Thyroid gland (tissue), 4 donors: ENCODE data around the gene DOCK1. TPM values are rescaled to one million over a fixed set of nuclear protein-coding genes. Genes with fewer than 3 reads are reported as not detected.
"Not testable (repeated sequence)": the region's sequence is repeated elsewhere in the genome, so short reads cannot be mapped to it uniquely, and the experiment has no call there.

Source experiments
- DNase-seq, 2 donors: peaks; one replicate each; pipeline ENCODE4 v3.0.0-alpha.2; 2019
- H3K27ac ChIP-seq, 3 donors: fragments of 200-600 bp; sonication (generic); 1 replicate in 2 of 3; 2 replicates in 1 of 3; pipeline ENCODE4 v1.5.1; 2016 to 2019; ENCODE audit warnings: mild to moderate bottlenecking in 1 of 3, moderate library complexity in 1 of 3
- H3K27me3 ChIP-seq: fragments of 200-600 bp; sonication (generic); one replicate; pipeline ENCODE4 v1.5.1; 2019
- H3K36me3 ChIP-seq, 2 donors: fragments of 200-600 bp; sonication (generic); one replicate each; pipeline ENCODE4 v1.5.1; 2016 to 2019
- H3K4me1 ChIP-seq, 2 donors: fragments of 200-600 bp; sonication (generic); one replicate each; pipeline ENCODE4 v1.5.1; 2017 to 2019
- H3K4me3 ChIP-seq, 3 donors: fragments of 200-600 bp; sonication (generic); replicated peaks in 1 of 3; 1 replicate in 2 of 3; 2 replicates in 1 of 3; pipeline ENCODE4 v1.5.1; 2016; ENCODE audit warnings: mild to moderate bottlenecking in 1 of 3
- H3K9me3 ChIP-seq: fragments of 200-600 bp; sonication (generic); one replicate; pipeline ENCODE4 v1.5.1; 2017
- CTCF ChIP-seq, 6 experiments: fragments of 200-600 bp in 3 of 6; fragments of 450-650 bp in 3 of 6; sonication (generic) in 3 of 6; IDR thresholded peaks; one replicate each; pipeline ENCODE4 v1.5.1; 2016 to 2019; ENCODE audit warnings: antibody characterized with exemption in 6 of 6, mild to moderate bottlenecking in 2 of 6, inconsistent platforms in 1 of 6, moderate library complexity in 1 of 6
- POLR2A ChIP-seq, 2 donors: fragments of 450-650 bp; IDR thresholded peaks; one replicate each; pipeline ENCODE4 v1.6.1; 2017; ENCODE audit warnings: antibody characterized with exemption in 2 of 2, mild to moderate bottlenecking in 2 of 2, moderate library complexity in 1 of 2
- WGBS, 2 donors: methylation state at CpG; one replicate each; pipeline ENCODE4 v1.1.5; 2017; 5-methylcytosine and 5-hydroxymethylcytosine counted together
- intact Hi-C: fragments of 100-400 bp; cut with DNase I; formaldehyde crosslinking; loops from one replicate; pipeline ENCODE4 v1.15.1; 2023
- total RNA-seq, 4 donors: library from RNA; depleted of rRNA; stranded (reverse); fragments of >200 nt; gene quantifications; one replicate each; pipeline ENCODE4 v1.2.3, GENCODE V29; 2016

Gene DOCK1
- total RNA-seq, 4 donors from 2014 or later = 89.7 to 217 (median 112) TPM

GRCh38 chr10:126872768-126873167, 32.5 kb upstream of the DOCK1 start:
- TF ChIP-seq CTCF (IDR thresholded peaks at IDR 0.05) (no peak), POLR2A (IDR thresholded peaks at IDR 0.05) (no peak)
- Histone ChIP-seq H3K36me3 (no peaks in the 10 kb centered on the region), H3K4me3 (no peak overlapping the region), H3K9me3 (no peaks in the 10 kb centered on the region), H3K27me3 (no peaks in the 10 kb centered on the region), H3K27ac (no peak overlapping the region), H3K4me1 (peaks cover 0 to 9% of the 10 kb centered on the region in 2 donors)
- WGBS, 2 donors = 54 to 62% methylated on average over 3 of the region's 3 CpGs
- intact Hi-C loops = no loop called here
- DNase-seq = no peak

- intact Hi-C loops = no loop called here
- Histone ChIP-seq H3K4me3 (no peak overlapping the region), H3K27me3 (no peaks in the 10 kb centered on the region), H3K36me3 (no peaks in the 10 kb centered on the region), H3K9me3 (no peaks in the 10 kb centered on the region), H3K27ac (no peak overlapping the region), H3K4me1 (peaks cover 0 to 5% of the 10 kb centered on the region in 2 donors)
- TF ChIP-seq POLR2A (IDR thresholded peaks at IDR 0.05) (no peak), CTCF (IDR thresholded peaks at IDR 0.05) (no peak)
- no peak for DNase-seq
- 91% methylated on average over 3 of the region's 3 CpGs for WGBS, 2 donors
Observed at GRCh38 chr10:126876456-126876855, 28.8 kb upstream of the DOCK1 start.

GRCh38 chr10:126877390-126877789, 27.8 kb upstream of the DOCK1 start:
- Histone ChIP-seq H3K4me3 (no peak overlapping the region), H3K27ac (no peak overlapping the region), H3K36me3 (no peaks in the 10 kb centered on the region), H3K9me3 (no peaks in the 10 kb centered on the region), H3K27me3 (no peaks in the 10 kb centered on the region), H3K4me1 (no peaks in the 10 kb centered on the region)
- intact Hi-C loops = no loop called here
- no peak for TF ChIP-seq POLR2A (IDR thresholded peaks at IDR 0.05)
- no peak for TF ChIP-seq CTCF (IDR thresholded peaks at IDR 0.05)
- 68 to 87% methylated on average over 2 of the region's 2 CpGs for WGBS, 2 donors
- no peak for DNase-seq

- no peak for DNase-seq
- 85 to 93% methylated on average over 5 to 10 of the region's 10 CpGs for WGBS, 2 donors
- Histone ChIP-seq H3K27me3 (no peaks in the 10 kb centered on the region), H3K27ac (no peak overlapping the region), H3K36me3 (no peaks in the 10 kb centered on the region), H3K4me1 (no peaks in the 10 kb centered on the region), H3K4me3 (no peak overlapping the region), H3K9me3 (no peaks in the 10 kb centered on the region)
- no peak for TF ChIP-seq CTCF (IDR thresholded peaks at IDR 0.05)
- no peak for TF ChIP-seq POLR2A (IDR thresholded peaks at IDR 0.05)
- intact Hi-C loops = no loop called here
Observed at GRCh38 chr10:126878594-126878993, 26.6 kb upstream of the DOCK1 start.

GRCh38 chr10:126880926-126881325, 24.3 kb upstream of the DOCK1 start:
- H3K9me3 ChIP-seq = no peaks in the 10 kb centered on the region

GRCh38 chr10:126882055-126882454, 23.2 kb upstream of the DOCK1 start:
- 36% methylated on average over 8 of the region's 16 CpGs; no CpG with 5 or more reads in 1 of the 2 donors for WGBS, 2 donors
- DNase-seq, intact Hi-C loops: not testable (repeated sequence)

More at GRCh38 chr10:126880926-126881325, 24.3 kb upstream of the DOCK1 start:
- WGBS, 2 donors = 73 to 87% methylated on average over 4 to 5 of the region's 5 CpGs
- no peak overlapping the region for H3K4me3 ChIP-seq
- no peak overlapping the region for H3K27ac ChIP-seq
- intact Hi-C loops = no loop called here
- H3K36me3 ChIP-seq = no peaks in the 10 kb centered on the region
- H3K4me1 ChIP-seq = no peaks in the 10 kb centered on the region
- no peaks in the 10 kb centered on the region for H3K27me3 ChIP-seq
- no peak for DNase-seq
- TF ChIP-seq POLR2A (IDR thresholded peaks at IDR 0.05) = no peak
- no peak for TF ChIP-seq CTCF (IDR thresholded peaks at IDR 0.05)

GRCh38 chr10:126888436-126888835, 16.8 kb upstream of the DOCK1 start:
- H3K27ac ChIP-seq, H3K4me3 ChIP-seq, H3K9me3 ChIP-seq, H3K36me3 ChIP-seq, H3K27me3 ChIP-seq, intact Hi-C loops, H3K4me1 ChIP-seq: not testable (repeated sequence)
- peak in 1 of 2 donors; percentile 28 for DNase-seq
- WGBS, 2 donors = 60 to 63% methylated on average over 1 of the region's 1 CpG

More at GRCh38 chr10:126882055-126882454, 23.2 kb upstream of the DOCK1 start:
- not testable (repeated sequence) for H3K9me3 ChIP-seq, H3K4me1 ChIP-seq, H3K27ac ChIP-seq, H3K36me3 ChIP-seq, H3K4me3 ChIP-seq, H3K27me3 ChIP-seq
